ENCODE data around the gene RPL15.

GRCh38 chr3:23877329-23877980 is 39.5 kb upstream of the RPL15 start:
- TF ChIP-seq CTCF (IDR thresholded peaks at IDR 0.05; ENCODE audit: low read length) (no peak), EZH2 (optimal IDR thresholded peaks at IDR 0.05; ENCODE audit: low read depth, low read length) (no peak), EZH2phosphoT487 (IDR thresholded peaks at IDR 0.05; ENCODE audit: low read length) (no peak)
